ENCODE measurements around the gene AHCTF1. TPM values are rescaled to one million over a fixed set of nuclear protein-coding genes. Genes with fewer than 3 reads are reported as not detected.

The AHCTF1 gene
- total RNA-seq, 1 donor from 2014 or later, result 24.8 TPM

GRCh38 chr1:246971090-246971721, 39.5 kb upstream of the AHCTF1 start:
- Mint-ChIP-seq H3K9me3 (ENCODE audit: low read depth) (peaks cover 50% of the 10 kb centered on the region), H3K27ac (ENCODE audit: unreplicated experiment) (no peak overlapping the region), H3K4me1 (ENCODE audit: low read depth) (no peaks in the 10 kb centered on the region), H3K27me3 (ENCODE audit: low read depth) (no peaks in the 10 kb centered on the region), H3K4me3 (ENCODE audit: unreplicated experiment) (no peak overlapping the region), H3K36me3 (ENCODE audit: low read depth) (peaks cover 12% of the 10 kb centered on the region)
- TF ChIP-seq CTCF (IDR thresholded peaks at IDR 0.05), result peak; percentile 75
- no peak for DNase-seq (ENCODE audit: low spot score)

- peaks cover 5% of the 10 kb centered on the region for H3K36me3 Mint-ChIP-seq (ENCODE audit: low read depth)
- TF ChIP-seq CTCF (IDR thresholded peaks at IDR 0.05), result no peak
- H3K9me3 Mint-ChIP-seq (ENCODE audit: low read depth), result peaks cover 36% of the 10 kb centered on the region
- H3K27ac Mint-ChIP-seq (ENCODE audit: unreplicated experiment), result no peak overlapping the region
- no peak overlapping the region for H3K4me3 Mint-ChIP-seq (ENCODE audit: unreplicated experiment)
- H3K27me3 Mint-ChIP-seq (ENCODE audit: low read depth), result no peaks in the 10 kb centered on the region
- H3K4me1 Mint-ChIP-seq (ENCODE audit: low read depth), result no peaks in the 10 kb centered on the region
- DNase-seq (ENCODE audit: low spot score), result no peak
These were observed 37.9 kb upstream of the AHCTF1 start for GRCh38 chr1:246969621-246970020.

- no peaks in the 10 kb centered on the region for H3K27me3 Mint-ChIP-seq (ENCODE audit: low read depth)
These were observed 34.8 kb upstream of the AHCTF1 start for GRCh38 chr1:246966502-246966901.

GRCh38 chr1:246959944-246960693, 28.4 kb upstream of the AHCTF1 start:
- H3K36me3 Mint-ChIP-seq (ENCODE audit: low read depth), result peaks cover 1% of the 10 kb centered on the region

More at GRCh38 chr1:246966502-246966901, 34.8 kb upstream of the AHCTF1 start:
- peaks cover 6% of the 10 kb centered on the region for H3K36me3 Mint-ChIP-seq (ENCODE audit: low read depth)
- no peak for DNase-seq (ENCODE audit: low spot score)
- H3K4me1 Mint-ChIP-seq (ENCODE audit: low read depth), result no peaks in the 10 kb centered on the region
- no peak for TF ChIP-seq CTCF (IDR thresholded peaks at IDR 0.05)
- H3K9me3 Mint-ChIP-seq (ENCODE audit: low read depth), result peaks cover 29% of the 10 kb centered on the region
- H3K27ac Mint-ChIP-seq (ENCODE audit: unreplicated experiment), result no peak overlapping the region
- H3K4me3 Mint-ChIP-seq (ENCODE audit: unreplicated experiment), result no peak overlapping the region

More at GRCh38 chr1:246959944-246960693, 28.4 kb upstream of the AHCTF1 start:
- TF ChIP-seq CTCF (IDR thresholded peaks at IDR 0.05), result no peak
- Mint-ChIP-seq H3K4me1 (ENCODE audit: low read depth) (no peaks in the 10 kb centered on the region), H3K27me3 (ENCODE audit: low read depth) (no peaks in the 10 kb centered on the region), H3K9me3 (ENCODE audit: low read depth) (peaks cover 6% of the 10 kb centered on the region), H3K27ac (ENCODE audit: unreplicated experiment) (no peak overlapping the region), H3K4me3 (ENCODE audit: unreplicated experiment) (no peak overlapping the region)
- DNase-seq (ENCODE audit: low spot score), result no peak

All from chondrocyte (in vitro differentiated cells).